ENCODE measurements around the gene HIGD1C. TPM values are rescaled to one million over a fixed set of nuclear protein-coding genes. Genes with fewer than 3 reads are reported as not detected.

The HIGD1C gene
- total RNA-seq, 1 experiment from 2014 or later: not detected

DNA sequence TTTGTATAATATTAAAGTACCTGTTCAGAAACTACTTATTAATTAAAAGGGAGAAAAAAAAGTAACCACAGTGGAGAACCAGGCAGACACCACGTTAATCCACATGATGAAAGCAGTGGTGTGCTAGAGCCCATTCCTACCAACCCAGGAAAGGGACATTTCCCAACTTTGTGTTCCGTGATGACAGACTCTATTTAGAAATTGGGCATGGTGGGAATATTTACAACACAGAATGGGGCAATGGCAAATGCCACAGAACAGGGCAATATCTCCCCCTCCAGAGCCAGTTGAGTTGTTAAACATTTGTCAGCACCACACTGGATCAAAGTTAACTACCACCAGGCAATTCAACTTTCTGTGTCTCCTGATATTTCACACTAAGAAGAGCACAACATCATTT, 1.2 kb upstream of the HIGD1C start:
- H3K36me3 Mint-ChIP-seq (ENCODE audit: insufficient read depth in 1 of 3, low read depth in 3 of 3): no peaks in the 10 kb centered on the region; a peak in 1 of 7 replicates
- H4K5ac ChIP-seq (ENCODE audit: insufficient read length, low read depth, low read length): no peak overlapping the region
- no peak overlapping the region for H3K4ac ChIP-seq (ENCODE audit: low read depth, low read length)
- H2BK120ac ChIP-seq (ENCODE audit: low read depth, low read length, poor library complexity, severe bottlenecking): no peak overlapping the region
- no peak overlapping the region for H2AFZ ChIP-seq (ENCODE audit: low read length)
- no peaks in the 10 kb centered on the region for H3K27me3 ChIP-seq (ENCODE audit: insufficient read depth, low read length)
- H3K56ac ChIP-seq (ENCODE audit: insufficient read length, low read depth, low read length): no peak overlapping the region
- DNase-seq: no peak
- H3K27ac Mint-ChIP-seq: no peak overlapping the region
- peaks cover 0 to 7% of the 10 kb centered on the region in 2 experiments; a peak in 2 of 4 replicates for H3K4me1 Mint-ChIP-seq
- no peak overlapping the region for H3K4me3 Mint-ChIP-seq
- no peak overlapping the region for H2BK12ac ChIP-seq (ENCODE audit: insufficient read length, low read depth, low read length)
- no peaks in the 10 kb centered on the region for H3K23me2 ChIP-seq (ENCODE audit: insufficient read length, low read depth, low read length, poor library complexity, severe bottlenecking)
- H3K79me2 ChIP-seq (ENCODE audit: insufficient read depth, low read length): no peaks in the 10 kb centered on the region
- H3K9ac ChIP-seq (ENCODE audit: extremely low read depth, insufficient read length, low read length): no peak overlapping the region
- no peak overlapping the region for H3K14ac ChIP-seq (ENCODE audit: insufficient read depth, low read length)
- H4K20me1 ChIP-seq (ENCODE audit: control insufficient read depth, insufficient read depth, insufficient read length): no peaks in the 10 kb centered on the region
- H3K79me1 ChIP-seq (ENCODE audit: insufficient read depth, low read depth, low read length, poor library complexity, severe bottlenecking): no peaks in the 10 kb centered on the region
- no CpG with 5 or more reads among the region's 2 CpGs for WGBS (ENCODE audit: extremely low coverage, insufficient read length, low lambda C conversion rate)
- H4K91ac ChIP-seq (ENCODE audit: insufficient read length, low read depth, low read length): no peak overlapping the region
- H3K18ac ChIP-seq (ENCODE audit: insufficient read length, low read depth, low read length): no peak overlapping the region
- no peak overlapping the region for H3K23ac ChIP-seq (ENCODE audit: insufficient read length, low read depth, low read length)
- H3K9me3 Mint-ChIP-seq: peaks cover 4 to 5% of the 10 kb centered on the region in 2 experiments; a peak in 2 of 5 replicates
- H3K9me3 ChIP-seq (ENCODE audit: control insufficient read depth, low read depth, low read length): no peaks in the 10 kb centered on the region
- no peak overlapping the region for H2AK5ac ChIP-seq (ENCODE audit: insufficient read length, low read length)
- no peak overlapping the region for H3T11ph ChIP-seq (ENCODE audit: low read length)
- no peaks in the 10 kb centered on the region for H3K27me3 Mint-ChIP-seq (ENCODE audit: low read depth)
- no peak overlapping the region for H3K27ac ChIP-seq (ENCODE audit: insufficient read length, low read depth, low read length)
- no peak overlapping the region for H2BK15ac ChIP-seq (ENCODE audit: low read depth, low read length)
- H2BK20ac ChIP-seq (ENCODE audit: low read depth, low read length, poor library complexity, severe bottlenecking): no peak overlapping the region
- H3K4me2 ChIP-seq (ENCODE audit: insufficient read depth, insufficient read length, low read length): no peak overlapping the region
- H4K8ac ChIP-seq (replicated peaks; ENCODE audit: insufficient read length, low read depth, low read length): no peak overlapping the region
- no peak overlapping the region for H2BK5ac ChIP-seq (ENCODE audit: insufficient read length, low read length)
- TF ChIP-seq, protein P1, sequence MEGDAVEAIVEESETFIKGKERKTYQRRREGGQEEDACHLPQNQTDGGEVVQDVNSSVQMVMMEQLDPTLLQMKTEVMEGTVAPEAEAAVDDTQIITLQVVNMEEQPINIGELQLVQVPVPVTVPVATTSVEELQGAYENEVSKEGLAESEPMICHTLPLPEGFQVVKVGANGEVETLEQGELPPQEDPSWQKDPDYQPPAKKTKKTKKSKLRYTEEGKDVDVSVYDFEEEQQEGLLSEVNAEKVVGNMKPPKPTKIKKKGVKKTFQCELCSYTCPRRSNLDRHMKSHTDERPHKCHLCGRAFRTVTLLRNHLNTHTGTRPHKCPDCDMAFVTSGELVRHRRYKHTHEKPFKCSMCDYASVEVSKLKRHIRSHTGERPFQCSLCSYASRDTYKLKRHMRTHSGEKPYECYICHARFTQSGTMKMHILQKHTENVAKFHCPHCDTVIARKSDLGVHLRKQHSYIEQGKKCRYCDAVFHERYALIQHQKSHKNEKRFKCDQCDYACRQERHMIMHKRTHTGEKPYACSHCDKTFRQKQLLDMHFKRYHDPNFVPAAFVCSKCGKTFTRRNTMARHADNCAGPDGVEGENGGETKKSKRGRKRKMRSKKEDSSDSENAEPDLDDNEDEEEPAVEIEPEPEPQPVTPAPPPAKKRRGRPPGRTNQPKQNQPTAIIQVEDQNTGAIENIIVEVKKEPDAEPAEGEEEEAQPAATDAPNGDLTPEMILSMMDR (conservative IDR thresholded peaks at IDR 0.05): no peak
- no peaks in the 10 kb centered on the region for H3K4me1 ChIP-seq (ENCODE audit: insufficient read depth, low read length)

Measured in H9 (cell line).